ENCODE results near the gene SLC41A3.

- TF ChIP-seq, protein P1, sequence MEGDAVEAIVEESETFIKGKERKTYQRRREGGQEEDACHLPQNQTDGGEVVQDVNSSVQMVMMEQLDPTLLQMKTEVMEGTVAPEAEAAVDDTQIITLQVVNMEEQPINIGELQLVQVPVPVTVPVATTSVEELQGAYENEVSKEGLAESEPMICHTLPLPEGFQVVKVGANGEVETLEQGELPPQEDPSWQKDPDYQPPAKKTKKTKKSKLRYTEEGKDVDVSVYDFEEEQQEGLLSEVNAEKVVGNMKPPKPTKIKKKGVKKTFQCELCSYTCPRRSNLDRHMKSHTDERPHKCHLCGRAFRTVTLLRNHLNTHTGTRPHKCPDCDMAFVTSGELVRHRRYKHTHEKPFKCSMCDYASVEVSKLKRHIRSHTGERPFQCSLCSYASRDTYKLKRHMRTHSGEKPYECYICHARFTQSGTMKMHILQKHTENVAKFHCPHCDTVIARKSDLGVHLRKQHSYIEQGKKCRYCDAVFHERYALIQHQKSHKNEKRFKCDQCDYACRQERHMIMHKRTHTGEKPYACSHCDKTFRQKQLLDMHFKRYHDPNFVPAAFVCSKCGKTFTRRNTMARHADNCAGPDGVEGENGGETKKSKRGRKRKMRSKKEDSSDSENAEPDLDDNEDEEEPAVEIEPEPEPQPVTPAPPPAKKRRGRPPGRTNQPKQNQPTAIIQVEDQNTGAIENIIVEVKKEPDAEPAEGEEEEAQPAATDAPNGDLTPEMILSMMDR (IDR thresholded peaks at IDR 0.05; ENCODE audit: low read depth, low read length, poor library complexity, severe bottlenecking) = no peak
- TF ChIP-seq EZH2phosphoT487 (IDR thresholded peaks at IDR 0.05; ENCODE audit: borderline replicate concordance, low read length) = no peak
These were observed 1.4 kb downstream of the SLC41A3 start for GRCh38 chr3:126082362-126083137.

Measured in DOHH2 (cell line).